ENCODE results near the gene DENND4B. TPM values are rescaled to one million over a fixed set of nuclear protein-coding genes. Genes with fewer than 3 reads are reported as not detected.
A peak's percentile ranks its signal among the peaks of the same experiment; 100 is the strongest.

DENND4B gene
- total and polyA plus RNA-seq, 9 of the 15 experiments (the other 6 are each of a cell fraction or from before 2014, with no cell fraction given), result 9.5 to 80.5 (median 23.1) TPM

- TF ChIP-seq USF2 (CRISPR knock-in tag; IDR thresholded peaks at IDR 0.05), result no peak
- no peak for TF ChIP-seq MYNN (IDR thresholded peaks at IDR 0.05)
- no peak for TF ChIP-seq MYNN (CRISPR knock-in tag; IDR thresholded peaks at IDR 0.05)
- TF ChIP-seq THAP12 (CRISPR knock-in tag; IDR thresholded peaks at IDR 0.05), result peak; percentile 65; the same call in 1 of the 2 replicates
- no peak for TF ChIP-seq PBX2 (CRISPR knock-in tag; IDR thresholded peaks at IDR 0.05; ENCODE audit: low read depth)
- TF ChIP-seq PBX2 (tag; conservative IDR thresholded peaks at IDR 0.05; ENCODE audit: low read depth), result no peak
- TF ChIP-seq ZNF707 (CRISPR knock-in tag; conservative IDR thresholded peaks at IDR 0.05), result peak; percentile 51; the same call in 1 of the 2 replicates
- no peak for TF ChIP-seq RNF219 (CRISPR knock-in tag; IDR thresholded peaks at IDR 0.05)
- TF ChIP-seq NR2C2 (CRISPR knock-in tag; IDR thresholded peaks at IDR 0.05), result peak; percentile 73
- peak; percentile 86 for TF ChIP-seq NR2C2 (tag; IDR thresholded peaks at IDR 0.05)
- 0 out of 2 replicates have a peak, but pooled peaks have one; percentile 31 for TF ChIP-seq TCFL5 (CRISPR knock-in tag; conservative IDR thresholded peaks at IDR 0.05)
- peak; percentile 100 for TF ChIP-seq TAF1 (IDR thresholded peaks at IDR 0.05; ENCODE audit: control insufficient read depth, extremely low read depth, insufficient read depth, low read length, severe bottlenecking)
- no peak for TF ChIP-seq ATF2 (CRISPR knock-in tag; IDR thresholded peaks at IDR 0.05)
- TF ChIP-seq ZNF561 (CRISPR knock-in tag; conservative IDR thresholded peaks at IDR 0.05), result no peak
- TF ChIP-seq KDM2B (CRISPR knock-in tag; IDR thresholded peaks at IDR 0.05), result 0 out of 2 replicates have a peak, but pooled peaks have one; percentile 61
- TF ChIP-seq PHB (CRISPR knock-in tag; IDR thresholded peaks at IDR 0.05), result 0 out of 2 replicates have a peak, but pooled peaks have one; percentile 26
- TF ChIP-seq ESRRB (CRISPR knock-in tag; IDR thresholded peaks at IDR 0.05; ENCODE audit: borderline replicate concordance), result no peak
- TF ChIP-seq ZNF311 (CRISPR knock-in tag; IDR thresholded peaks at IDR 0.05), result no peak
These were observed 44.1 kb upstream of the DENND4B start, which contains the start of gene RPS27 (continued) for GRCh38 chr1:153990468-153991150.

All from K562 (cell line).